Nephron progenitor cell (in vitro differentiated cells): Measurements from ENCODE around the gene SLC16A4.
"Not testable (repeated sequence)": the region's sequence is repeated elsewhere in the genome, so short reads cannot be mapped to it uniquely, and the experiment has no call there.

Source experiments
- DNase-seq: peaks from one replicate; pipeline ENCODE4 v3.0.0; 2021
- H3K27ac Mint-ChIP-seq: 2 replicates; pipeline ENCODE4 v1.8.0; 2021; ENCODE audit warnings: mild to moderate bottlenecking, moderate library complexity, mixed read lengths
- H3K27me3 Mint-ChIP-seq: 2 replicates; pipeline ENCODE4 v1.8.0; 2021; ENCODE audit warnings: mild to moderate bottlenecking, low read depth, mixed read lengths; ENCODE audit not compliant: poor library complexity
- H3K36me3 Mint-ChIP-seq: 2 replicates; pipeline ENCODE4 v1.8.0; 2021; ENCODE audit warnings: low read depth, mixed read lengths
- H3K4me1 Mint-ChIP-seq: 2 replicates; pipeline ENCODE4 v1.8.0; 2021; ENCODE audit warnings: mixed read lengths
- H3K4me3 Mint-ChIP-seq: 2 replicates; pipeline ENCODE4 v1.8.0; 2021; ENCODE audit warnings: mild to moderate bottlenecking, moderate library complexity, mixed read lengths
- H3K9me3 Mint-ChIP-seq: 2 replicates; pipeline ENCODE4 v1.8.0; 2021; ENCODE audit warnings: mild to moderate bottlenecking, moderate library complexity, mixed read lengths
- CTCF ChIP-seq: fragments of 200-600 bp; sonication (generic); IDR thresholded peaks from 2 replicates; pipeline ENCODE4 v1.5.0; 2021; ENCODE audit warnings: antibody characterized with exemption

SLC16A4 gene

DNA sequence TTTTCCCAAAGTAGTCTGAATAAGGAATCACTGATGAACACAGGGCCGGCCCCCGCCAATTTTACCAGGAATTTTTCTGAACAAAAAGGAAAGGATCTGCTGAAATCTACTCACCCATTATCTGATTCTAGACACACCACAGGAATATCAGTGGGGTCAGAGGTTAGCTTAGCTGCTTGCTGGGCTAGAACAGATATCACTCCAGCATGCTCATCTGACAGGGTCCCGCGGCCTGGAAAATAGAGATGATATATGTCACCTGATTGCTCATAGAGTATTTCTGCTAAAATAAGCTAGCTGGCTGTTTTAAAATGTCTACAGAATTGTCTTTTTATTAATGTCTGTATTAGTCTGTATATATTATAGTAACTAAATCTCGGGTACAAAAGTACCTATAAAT lies 13.0 kb upstream of the SLC16A4 start:
- H3K4me1 Mint-ChIP-seq, result peaks cover 24% of the 10 kb centered on the region
- no peak overlapping the region for H3K27ac Mint-ChIP-seq
- H3K4me3 Mint-ChIP-seq, result no peak overlapping the region
- TF ChIP-seq CTCF, result no peak
- no peaks in the 10 kb centered on the region for H3K27me3 Mint-ChIP-seq
- no peak for DNase-seq
- H3K36me3 Mint-ChIP-seq, result peaks cover 39% of the 10 kb centered on the region
- H3K9me3 Mint-ChIP-seq, result no peaks in the 10 kb centered on the region

DNA sequence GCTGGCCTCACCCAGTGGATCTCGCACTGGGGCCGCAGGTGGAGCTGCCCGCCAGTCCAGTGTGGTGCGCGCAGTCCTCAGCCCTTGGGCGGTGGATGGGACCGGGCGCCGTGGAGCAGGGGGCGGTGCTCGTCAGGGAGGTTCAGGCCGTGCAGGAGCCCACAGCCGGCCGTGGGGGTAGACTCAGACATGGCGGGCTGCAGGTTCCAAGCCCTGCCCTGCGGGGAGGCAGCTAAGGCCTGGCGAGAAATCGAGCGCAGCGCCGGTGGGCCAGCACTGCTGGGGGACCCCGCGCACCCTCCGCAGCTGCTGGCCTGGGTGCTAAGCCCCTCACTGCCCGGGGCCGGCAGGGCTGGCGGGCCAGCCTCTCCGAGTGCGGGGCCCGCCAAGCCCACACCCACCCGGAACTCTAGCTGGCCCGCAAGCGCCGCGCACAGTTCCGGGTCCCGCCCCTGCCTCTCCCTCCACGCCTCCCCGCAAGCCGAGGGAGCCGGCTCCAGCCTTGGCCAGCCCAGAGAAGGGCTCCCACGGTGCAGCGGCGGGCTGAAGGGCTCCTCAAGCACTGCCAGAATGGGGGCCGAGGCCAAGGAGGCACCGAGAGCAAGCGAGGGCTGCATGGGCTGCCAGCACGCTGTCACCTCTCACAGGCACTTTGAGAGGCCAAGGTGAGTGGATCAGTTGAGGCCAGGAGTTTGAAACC lies 5.6 kb upstream of the SLC16A4 start:
- not testable (repeated sequence) for H3K4me3 Mint-ChIP-seq, H3K4me1 Mint-ChIP-seq, H3K27me3 Mint-ChIP-seq, H3K27ac Mint-ChIP-seq, DNase-seq, H3K9me3 Mint-ChIP-seq
- H3K36me3 Mint-ChIP-seq, result peaks cover 57% of the 10 kb centered on the region

- H3K4me1 Mint-ChIP-seq, result peaks cover 22% of the 10 kb centered on the region
- no peaks in the 10 kb centered on the region for H3K9me3 Mint-ChIP-seq
- H3K27me3 Mint-ChIP-seq, result no peaks in the 10 kb centered on the region
- no peak overlapping the region for H3K4me3 Mint-ChIP-seq
- H3K27ac Mint-ChIP-seq, result no peak overlapping the region
- no peak for DNase-seq
- peaks cover 38% of the 10 kb centered on the region for H3K36me3 Mint-ChIP-seq
- no peak for TF ChIP-seq CTCF
Measured at GRCh38 chr1:110394493-110394820, 3.6 kb upstream of the SLC16A4 start.

DNA sequence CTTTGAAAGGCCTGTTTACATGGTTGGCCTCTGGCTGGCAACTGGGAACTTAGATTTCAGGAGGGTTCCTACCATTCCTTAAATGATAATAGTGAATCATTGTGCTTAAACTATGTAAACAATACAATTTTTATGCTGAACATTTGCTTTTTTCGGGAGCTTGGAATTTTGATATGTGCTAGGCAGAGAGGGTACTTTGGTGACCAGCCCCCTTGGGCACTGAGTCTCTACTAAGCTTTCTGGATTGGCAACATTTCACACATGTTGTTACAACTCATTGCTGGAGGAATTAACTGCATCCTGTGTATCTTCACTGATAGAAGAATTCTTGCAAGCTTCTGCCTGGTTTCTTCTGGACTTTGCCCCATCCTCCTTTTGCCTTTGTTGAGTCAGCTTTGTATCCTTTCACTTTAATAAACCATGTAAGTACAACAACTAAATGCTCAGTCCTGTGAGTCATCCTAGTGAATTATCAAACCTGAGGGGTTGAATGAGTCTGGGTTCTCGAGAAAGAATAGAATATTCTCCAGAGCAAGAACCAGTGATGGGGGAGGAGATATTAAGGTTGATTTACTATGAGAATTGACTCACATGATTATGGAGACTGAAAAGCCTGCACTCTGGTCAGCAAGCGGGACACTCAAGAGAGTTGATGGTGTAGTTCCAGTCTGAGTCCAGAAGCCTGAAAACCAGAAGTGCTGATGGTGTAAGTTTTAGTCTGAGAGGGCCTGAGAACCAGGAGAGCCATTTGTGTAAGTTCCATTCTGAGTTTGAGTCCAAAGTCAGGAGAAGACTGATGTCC lies 3.1 kb upstream of the SLC16A4 start:
- TF ChIP-seq CTCF, result no peak
- H3K4me3 Mint-ChIP-seq, result no peak overlapping the region
- DNase-seq, result no peak
- H3K36me3 Mint-ChIP-seq, result peaks cover 35% of the 10 kb centered on the region
- H3K27me3 Mint-ChIP-seq, result no peaks in the 10 kb centered on the region
- H3K27ac Mint-ChIP-seq, result no peak overlapping the region
- H3K9me3 Mint-ChIP-seq, result no peaks in the 10 kb centered on the region
- H3K4me1 Mint-ChIP-seq, result peaks cover 23% of the 10 kb centered on the region

DNA sequence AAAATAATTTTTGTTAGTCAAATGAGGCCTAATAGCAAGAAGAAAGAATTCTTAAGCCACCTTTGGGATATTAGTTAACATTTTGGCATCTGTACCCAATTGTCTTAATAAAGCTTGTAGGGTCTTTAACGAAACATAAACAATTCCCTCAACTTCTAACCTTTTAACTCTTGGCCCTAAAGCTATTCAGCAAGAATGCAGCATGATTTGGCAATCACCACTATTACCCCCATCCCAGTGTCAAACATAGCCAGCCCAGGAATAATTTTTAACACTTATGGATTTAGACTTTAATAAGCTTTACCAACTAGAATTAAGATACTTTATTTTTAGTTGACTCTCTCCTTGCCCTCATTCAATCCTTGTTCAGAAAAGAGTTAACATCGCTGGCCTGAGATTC lies 2.5 kb upstream of the SLC16A4 start:
- Mint-ChIP-seq H3K27ac (no peak overlapping the region), H3K4me3 (no peak overlapping the region), H3K27me3 (no peaks in the 10 kb centered on the region), H3K4me1 (peaks cover 23% of the 10 kb centered on the region), H3K9me3 (no peaks in the 10 kb centered on the region), H3K36me3 (peaks cover 29% of the 10 kb centered on the region)
- DNase-seq, result no peak
- TF ChIP-seq CTCF, result no peak

- Mint-ChIP-seq H3K4me1 (peaks cover 23% of the 10 kb centered on the region), H3K27me3 (no peaks in the 10 kb centered on the region), H3K27ac (no peak overlapping the region), H3K36me3 (peaks cover 5% of the 10 kb centered on the region), H3K9me3 (no peaks in the 10 kb centered on the region), H3K4me3 (peak overlapping the region; percentile 40)
- TF ChIP-seq CTCF, result no peak
- DNase-seq, result peak; percentile 6
Measured at GRCh38 chr1:110390096-110390495, 730 bp downstream of the SLC16A4 start.
